Right lobe of liver (tissue), 4 donors: ENCODE results near the gene SCFD2.

Experiments
- CTCF ChIP-seq, 4 donors: fragments of 200-600 bp in 3 of 4; fragments of 450-650 bp in 1 of 4; IDR thresholded peaks; one replicate each; pipeline versions ENCODE4 v1.5.1 to v1.8.0; 2016 to 2022; ENCODE audit warnings: antibody characterized with exemption in 4 of 4, mild to moderate bottlenecking in 2 of 4
- POLR2A ChIP-seq: fragments of 450-650 bp; IDR thresholded peaks from one replicate; pipeline ENCODE4 v1.6.1; 2017; ENCODE audit warnings: antibody characterized with exemption, mild to moderate bottlenecking
- donor health status: DM: no; HTN: no; CAD: no.
- donor health status: DM: no; HTN: no; CAD: no.
- donor health status: DM: no; HTN: yes; CAD: no.

GRCh38 chr4:52867163-52867562 lies 498.7 kb downstream of the SCFD2 start:
- no peak for TF ChIP-seq CTCF (IDR thresholded peaks at IDR 0.05)
- no peak for TF ChIP-seq POLR2A
